Measurements from ENCODE around the gene TUBGCP6. TPM values are rescaled to one million over a fixed set of nuclear protein-coding genes. Genes with fewer than 3 reads are reported as not detected.

TUBGCP6 gene
- total RNA-seq, 1 donor from 2014 or later = 32.2 TPM

DNA sequence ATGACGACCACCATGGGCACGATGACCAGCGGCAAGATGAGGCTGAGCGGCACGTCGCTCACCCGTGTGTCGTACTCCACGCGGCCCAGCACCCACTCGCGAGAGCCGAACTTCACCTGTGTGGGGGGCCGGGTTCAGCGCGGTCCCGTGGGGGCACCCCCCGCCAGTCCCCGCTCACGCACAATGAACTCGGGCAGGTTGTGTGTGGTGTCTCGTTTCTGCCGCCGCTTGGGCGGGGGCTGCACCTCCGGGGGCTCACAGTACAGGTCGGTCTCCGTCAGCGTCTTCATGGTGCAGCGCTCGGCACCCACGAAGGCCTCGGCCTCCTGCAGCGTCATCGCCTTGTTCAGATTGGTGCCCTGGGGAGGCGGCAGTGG is 36.5 kb upstream of the TUBGCP6 start:
- TF ChIP-seq, protein P1, sequence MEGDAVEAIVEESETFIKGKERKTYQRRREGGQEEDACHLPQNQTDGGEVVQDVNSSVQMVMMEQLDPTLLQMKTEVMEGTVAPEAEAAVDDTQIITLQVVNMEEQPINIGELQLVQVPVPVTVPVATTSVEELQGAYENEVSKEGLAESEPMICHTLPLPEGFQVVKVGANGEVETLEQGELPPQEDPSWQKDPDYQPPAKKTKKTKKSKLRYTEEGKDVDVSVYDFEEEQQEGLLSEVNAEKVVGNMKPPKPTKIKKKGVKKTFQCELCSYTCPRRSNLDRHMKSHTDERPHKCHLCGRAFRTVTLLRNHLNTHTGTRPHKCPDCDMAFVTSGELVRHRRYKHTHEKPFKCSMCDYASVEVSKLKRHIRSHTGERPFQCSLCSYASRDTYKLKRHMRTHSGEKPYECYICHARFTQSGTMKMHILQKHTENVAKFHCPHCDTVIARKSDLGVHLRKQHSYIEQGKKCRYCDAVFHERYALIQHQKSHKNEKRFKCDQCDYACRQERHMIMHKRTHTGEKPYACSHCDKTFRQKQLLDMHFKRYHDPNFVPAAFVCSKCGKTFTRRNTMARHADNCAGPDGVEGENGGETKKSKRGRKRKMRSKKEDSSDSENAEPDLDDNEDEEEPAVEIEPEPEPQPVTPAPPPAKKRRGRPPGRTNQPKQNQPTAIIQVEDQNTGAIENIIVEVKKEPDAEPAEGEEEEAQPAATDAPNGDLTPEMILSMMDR (IDR thresholded peaks at IDR 0.05) = no peak
- no peak overlapping the region for H3K4me3 Mint-ChIP-seq (ENCODE audit: unreplicated experiment)
- peaks cover 6% of the 10 kb centered on the region for H3K4me1 Mint-ChIP-seq (ENCODE audit: low read depth)
- peaks cover 15% of the 10 kb centered on the region for H3K36me3 Mint-ChIP-seq (ENCODE audit: low read depth)
- no peak overlapping the region for H3K27ac Mint-ChIP-seq (ENCODE audit: unreplicated experiment)
- DNase-seq (ENCODE audit: low spot score) = no peak
- H3K9me3 Mint-ChIP-seq (ENCODE audit: low read depth) = no peaks in the 10 kb centered on the region
- H3K27me3 Mint-ChIP-seq (ENCODE audit: low read depth) = no peaks in the 10 kb centered on the region

DNA sequence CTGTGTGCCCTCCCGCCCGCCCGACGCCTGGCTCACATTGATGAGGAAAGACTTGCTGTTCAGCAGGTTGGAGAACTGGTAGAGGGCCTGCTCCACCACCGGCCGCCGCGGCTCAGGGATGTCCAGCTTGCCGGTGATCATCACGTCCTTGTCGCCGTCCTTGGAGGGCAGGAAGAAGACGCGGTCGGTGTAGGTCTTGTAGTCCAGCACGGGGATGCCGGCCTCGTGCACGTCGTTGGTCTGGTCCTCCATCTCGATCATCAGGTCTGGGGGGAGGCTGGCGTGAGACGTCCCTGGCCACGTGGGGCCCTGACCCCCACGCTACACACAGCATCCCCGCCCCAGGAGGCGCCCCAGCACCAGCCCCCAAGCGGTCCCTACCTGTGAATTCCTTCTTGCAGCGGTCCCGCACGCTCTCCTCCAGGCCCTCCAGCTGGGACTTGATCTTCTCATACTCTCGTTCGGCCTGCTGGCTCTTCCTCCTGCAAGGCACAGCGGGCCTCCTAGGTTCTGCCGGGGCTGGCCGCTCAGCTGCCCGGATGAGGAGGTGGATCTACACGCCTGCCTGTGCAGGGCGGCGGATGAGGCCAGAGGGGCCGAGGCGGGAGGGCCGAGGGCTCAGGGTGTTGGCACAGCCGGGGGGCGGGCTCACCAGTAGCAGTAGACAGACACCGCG is 36.0 kb upstream of the TUBGCP6 start:
- DNase-seq (ENCODE audit: low spot score) = no peak
- Mint-ChIP-seq H3K27ac (ENCODE audit: unreplicated experiment) (no peak overlapping the region), H3K27me3 (ENCODE audit: low read depth) (no peaks in the 10 kb centered on the region), H3K4me3 (ENCODE audit: unreplicated experiment) (no peak overlapping the region), H3K36me3 (ENCODE audit: low read depth) (peaks cover 14% of the 10 kb centered on the region), H3K9me3 (ENCODE audit: low read depth) (no peaks in the 10 kb centered on the region), H3K4me1 (ENCODE audit: low read depth) (peaks cover 6% of the 10 kb centered on the region)
- TF ChIP-seq, protein P1 (IDR thresholded peaks at IDR 0.05) = no peak

DNA sequence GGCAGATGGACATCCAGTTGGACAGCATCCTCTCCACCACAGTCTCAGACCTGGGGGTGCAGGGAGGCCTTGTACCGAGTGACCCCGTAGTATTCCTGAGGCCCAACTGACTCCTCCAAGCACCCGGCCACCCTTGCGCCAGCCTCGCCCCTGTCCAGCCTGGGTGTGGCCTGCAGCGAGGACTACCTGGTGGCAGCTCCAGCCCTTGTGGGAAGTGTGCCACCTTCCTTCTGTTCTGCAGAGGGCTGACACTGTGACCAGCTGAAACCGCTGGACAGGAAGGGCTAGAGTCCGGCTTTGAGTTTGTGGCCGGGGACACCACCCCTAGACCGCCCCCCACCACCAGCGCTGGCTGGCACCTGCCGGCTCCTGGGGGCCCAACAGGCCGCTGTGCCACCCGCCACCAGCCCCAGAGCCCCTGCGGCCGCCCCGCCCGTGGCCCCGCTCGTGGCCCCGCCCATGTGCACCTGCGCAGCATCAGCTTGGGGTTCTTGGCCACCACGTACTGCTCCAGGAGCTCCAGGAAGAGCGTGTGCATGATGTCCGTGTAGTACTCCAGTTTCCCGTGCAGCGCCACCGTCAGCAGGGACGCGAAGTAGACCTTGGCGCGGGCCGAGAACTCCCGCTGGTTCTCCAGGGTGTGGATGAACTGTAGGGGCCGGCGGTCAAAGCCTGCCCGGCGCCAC is 35.3 kb upstream of the TUBGCP6 start:
- Mint-ChIP-seq H3K9me3 (ENCODE audit: low read depth) (no peaks in the 10 kb centered on the region), H3K27ac (ENCODE audit: unreplicated experiment) (no peak overlapping the region), H3K4me3 (ENCODE audit: unreplicated experiment) (no peak overlapping the region), H3K36me3 (ENCODE audit: low read depth) (peaks cover 16% of the 10 kb centered on the region), H3K4me1 (ENCODE audit: low read depth) (peaks cover 6% of the 10 kb centered on the region), H3K27me3 (ENCODE audit: low read depth) (no peaks in the 10 kb centered on the region)
- TF ChIP-seq, protein P1 (IDR thresholded peaks at IDR 0.05) = no peak
- no peak for DNase-seq (ENCODE audit: low spot score)

DNA sequence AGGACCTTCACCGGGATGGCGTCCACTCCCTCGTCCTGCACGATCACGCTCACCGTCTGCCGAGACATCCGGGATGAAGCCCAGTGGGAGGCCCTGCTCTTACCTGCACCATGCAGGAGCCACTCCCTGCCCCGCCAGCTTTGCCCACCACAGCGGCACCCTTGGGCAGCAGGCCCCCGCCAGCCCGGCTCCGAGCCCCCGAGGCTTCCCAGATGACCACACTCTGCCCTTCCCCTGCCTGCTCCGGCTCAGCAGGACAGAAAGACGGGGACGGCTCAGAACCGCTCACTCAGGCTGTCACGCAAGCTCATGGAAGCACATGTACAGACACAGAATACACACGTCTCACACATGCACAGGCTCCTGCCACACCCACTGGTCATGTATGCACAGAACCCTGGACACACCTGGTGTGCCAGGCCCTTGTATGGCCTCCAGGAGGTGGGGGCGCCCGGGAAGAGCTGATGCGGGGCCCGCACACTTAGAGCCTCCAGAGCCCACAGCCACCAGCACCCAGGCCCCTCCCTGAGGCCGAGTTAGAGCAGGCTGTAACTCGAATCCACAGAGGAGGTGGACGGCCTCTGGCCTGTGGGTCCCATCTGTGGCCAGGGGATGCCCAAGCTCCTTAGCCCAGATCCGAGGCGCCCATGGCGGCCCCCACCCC is 34.3 kb upstream of the TUBGCP6 start:
- TF ChIP-seq, protein P1 (IDR thresholded peaks at IDR 0.05) = no peak
- peaks cover 6% of the 10 kb centered on the region for H3K4me1 Mint-ChIP-seq (ENCODE audit: low read depth)

DNA sequence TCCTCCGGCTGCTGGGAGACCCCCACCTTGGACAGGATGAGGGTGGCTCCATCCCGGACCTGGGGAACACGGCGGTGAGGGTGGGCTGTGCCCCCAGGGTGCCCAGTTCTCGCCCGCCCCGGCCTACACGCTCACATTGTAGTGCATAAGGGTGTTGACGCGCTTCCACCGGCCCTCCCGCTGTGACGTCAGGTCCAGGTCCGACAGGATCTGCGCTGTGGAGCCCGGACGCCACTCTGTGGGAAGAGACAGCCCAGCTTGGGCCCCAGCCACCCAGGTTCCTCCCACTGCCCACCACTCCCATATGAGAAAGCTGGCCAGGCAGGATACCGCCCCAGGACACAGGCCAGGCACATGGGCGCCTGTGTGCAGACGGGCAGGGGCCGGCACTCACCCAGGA is 33.6 kb upstream of the TUBGCP6 start:
- H3K36me3 Mint-ChIP-seq (ENCODE audit: low read depth) = peaks cover 17% of the 10 kb centered on the region
- no peak overlapping the region for H3K27ac Mint-ChIP-seq (ENCODE audit: unreplicated experiment)
- H3K9me3 Mint-ChIP-seq (ENCODE audit: low read depth) = no peaks in the 10 kb centered on the region
- H3K4me3 Mint-ChIP-seq (ENCODE audit: unreplicated experiment) = no peak overlapping the region
- no peaks in the 10 kb centered on the region for H3K27me3 Mint-ChIP-seq (ENCODE audit: low read depth)
- TF ChIP-seq, protein P1 (IDR thresholded peaks at IDR 0.05) = no peak
- peaks cover 6% of the 10 kb centered on the region for H3K4me1 Mint-ChIP-seq (ENCODE audit: low read depth)
- DNase-seq (ENCODE audit: low spot score) = no peak

More for the DNA sequence above, 34.3 kb upstream of the TUBGCP6 start:
- H3K9me3 Mint-ChIP-seq (ENCODE audit: low read depth) = no peaks in the 10 kb centered on the region
- no peaks in the 10 kb centered on the region for H3K27me3 Mint-ChIP-seq (ENCODE audit: low read depth)
- peak overlapping the region; percentile 57 for H3K27ac Mint-ChIP-seq (ENCODE audit: unreplicated experiment)
- peaks cover 17% of the 10 kb centered on the region for H3K36me3 Mint-ChIP-seq (ENCODE audit: low read depth)
- no peak for DNase-seq (ENCODE audit: low spot score)
- no peak overlapping the region for H3K4me3 Mint-ChIP-seq (ENCODE audit: unreplicated experiment)

Measured in chondrocyte (in vitro differentiated cells).